ENCODE data around the gene ZNF226. TPM values are rescaled to one million over a fixed set of nuclear protein-coding genes. Genes with fewer than 3 reads are reported as not detected.

The ZNF226 gene
- total and polyA plus RNA-seq, 9 of the 15 experiments (the other 6 are each of a cell fraction or from before 2014, with no cell fraction given): 6.2 to 19.4 (median 9.3) TPM

DNA sequence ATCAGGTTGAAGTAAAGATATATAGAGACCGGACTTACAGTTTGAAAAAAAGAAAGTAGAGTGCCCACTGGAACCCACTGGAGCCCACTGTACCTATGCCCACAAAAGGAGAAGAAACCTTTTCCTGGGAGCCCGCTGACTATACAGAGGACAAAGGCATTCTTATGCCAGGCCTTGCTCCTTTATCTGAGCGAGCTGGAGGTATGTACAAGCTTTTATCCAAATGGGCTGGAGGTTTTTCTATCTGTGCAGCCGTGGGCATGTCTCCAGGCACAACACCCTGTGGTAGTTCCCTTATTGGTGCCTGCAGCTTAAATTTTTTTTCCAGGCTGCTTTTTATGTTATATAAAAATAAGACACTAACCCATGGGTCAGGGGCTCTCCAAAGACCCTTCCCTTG is 15.1 kb upstream of the ZNF226 start:
- no peak overlapping the region for H3K4me3 ChIP-seq
- intact Hi-C loops (cut with micrococcal nuclease): no loop called here
- WGBS (ENCODE audit: insufficient coverage, low coverage, missing lambda C conversion rate): 19% methylated on average over 4 of the region's 4 CpGs
- FAIRE-seq (no peak), ATAC-seq (no peak), DNase-seq (ENCODE audit: extremely low read depth in 1 of 4, low spot score in 3 of 4) (no peak)
- H3K9me1 ChIP-seq (ENCODE audit: control insufficient read depth, insufficient read depth, low read length): no peaks in the 10 kb centered on the region
- H3K27me3 ChIP-seq (ENCODE audit: control insufficient read depth in 2 of 2, insufficient read depth in 2 of 2, low read length in 2 of 2): no peaks in the 10 kb centered on the region
- POLR2A ChIA-PET: interaction anchor here (1.1 kb wide), 1 partner anchor 15 kb away, joined by 3 read pairs; the partner anchor contains the start of gene ZNF226
- no peak overlapping the region for H2AFZ ChIP-seq (ENCODE audit: low read depth, low read length)
- H3K9ac ChIP-seq (ENCODE audit: insufficient read depth in 1 of 2, low read depth in 2 of 2, low read length in 2 of 2): no peak overlapping the region
- CTCF ChIA-PET (ENCODE audit: low intra/inter-chr PET ratio): no interaction called here
- no peak overlapping the region for H3K4me2 ChIP-seq (ENCODE audit: insufficient read depth, low read length)
- no peaks in the 10 kb centered on the region for H3K79me2 ChIP-seq (ENCODE audit: control insufficient read depth, insufficient read depth, low read length)
- in situ Hi-C loops (cut with MboI): no loop called here
- peaks cover 2% of the 10 kb centered on the region; the same call in 1 of the 2 replicates for H3K9me3 ChIP-seq (replicated peaks; ENCODE audit: control insufficient read depth, insufficient read depth, low read depth, low read length)
- no peaks in the 10 kb centered on the region for H4K20me1 ChIP-seq (replicated peaks; ENCODE audit: control insufficient read depth, insufficient read depth, low read length)
- no peaks in the 10 kb centered on the region for H3K4me1 ChIP-seq (replicated peaks in 1 of 2; ENCODE audit: control insufficient read depth in 2 of 2, insufficient read depth in 2 of 2, low read length in 2 of 2)
- BruUV-seq (replicated peaks): no TSS peak
- H3K36me3 ChIP-seq (ENCODE audit: control insufficient read depth, insufficient read depth, low read length): no peaks in the 10 kb centered on the region
- H3K27ac ChIP-seq (ENCODE audit: extremely low read depth, low read depth, low read length): no peak overlapping the region
- no peak for TF ChIP-seq SMAD2 (IDR thresholded peaks at IDR 0.05; ENCODE audit: low read depth, low read length)
- no peak for TF ChIP-seq SMC3 (conservative IDR thresholded peaks at IDR 0.05; ENCODE audit: insufficient read depth, low read depth, low read length)
- TF ChIP-seq, protein P1, sequence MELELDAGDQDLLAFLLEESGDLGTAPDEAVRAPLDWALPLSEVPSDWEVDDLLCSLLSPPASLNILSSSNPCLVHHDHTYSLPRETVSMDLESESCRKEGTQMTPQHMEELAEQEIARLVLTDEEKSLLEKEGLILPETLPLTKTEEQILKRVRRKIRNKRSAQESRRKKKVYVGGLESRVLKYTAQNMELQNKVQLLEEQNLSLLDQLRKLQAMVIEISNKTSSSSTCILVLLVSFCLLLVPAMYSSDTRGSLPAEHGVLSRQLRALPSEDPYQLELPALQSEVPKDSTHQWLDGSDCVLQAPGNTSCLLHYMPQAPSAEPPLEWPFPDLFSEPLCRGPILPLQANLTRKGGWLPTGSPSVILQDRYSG (tag; conservative IDR thresholded peaks at IDR 0.05; ENCODE audit: low read depth): no peak
- no peak for TF ChIP-seq SAFB2 (IDR thresholded peaks at IDR 0.05; ENCODE audit: borderline replicate concordance, low read depth, low read length, severe bottlenecking)
- no peak for TF ChIP-seq MECOM (CRISPR knock-in tag; IDR thresholded peaks at IDR 0.05)
- TF ChIP-seq ZNF121 (CRISPR knock-in tag; conservative IDR thresholded peaks at IDR 0.05): no peak
- TF ChIP-seq HDGF (IDR thresholded peaks at IDR 0.05): no peak
- no peak for TF ChIP-seq PHB (CRISPR knock-in tag; IDR thresholded peaks at IDR 0.05)
- TF ChIP-seq, protein P2, sequence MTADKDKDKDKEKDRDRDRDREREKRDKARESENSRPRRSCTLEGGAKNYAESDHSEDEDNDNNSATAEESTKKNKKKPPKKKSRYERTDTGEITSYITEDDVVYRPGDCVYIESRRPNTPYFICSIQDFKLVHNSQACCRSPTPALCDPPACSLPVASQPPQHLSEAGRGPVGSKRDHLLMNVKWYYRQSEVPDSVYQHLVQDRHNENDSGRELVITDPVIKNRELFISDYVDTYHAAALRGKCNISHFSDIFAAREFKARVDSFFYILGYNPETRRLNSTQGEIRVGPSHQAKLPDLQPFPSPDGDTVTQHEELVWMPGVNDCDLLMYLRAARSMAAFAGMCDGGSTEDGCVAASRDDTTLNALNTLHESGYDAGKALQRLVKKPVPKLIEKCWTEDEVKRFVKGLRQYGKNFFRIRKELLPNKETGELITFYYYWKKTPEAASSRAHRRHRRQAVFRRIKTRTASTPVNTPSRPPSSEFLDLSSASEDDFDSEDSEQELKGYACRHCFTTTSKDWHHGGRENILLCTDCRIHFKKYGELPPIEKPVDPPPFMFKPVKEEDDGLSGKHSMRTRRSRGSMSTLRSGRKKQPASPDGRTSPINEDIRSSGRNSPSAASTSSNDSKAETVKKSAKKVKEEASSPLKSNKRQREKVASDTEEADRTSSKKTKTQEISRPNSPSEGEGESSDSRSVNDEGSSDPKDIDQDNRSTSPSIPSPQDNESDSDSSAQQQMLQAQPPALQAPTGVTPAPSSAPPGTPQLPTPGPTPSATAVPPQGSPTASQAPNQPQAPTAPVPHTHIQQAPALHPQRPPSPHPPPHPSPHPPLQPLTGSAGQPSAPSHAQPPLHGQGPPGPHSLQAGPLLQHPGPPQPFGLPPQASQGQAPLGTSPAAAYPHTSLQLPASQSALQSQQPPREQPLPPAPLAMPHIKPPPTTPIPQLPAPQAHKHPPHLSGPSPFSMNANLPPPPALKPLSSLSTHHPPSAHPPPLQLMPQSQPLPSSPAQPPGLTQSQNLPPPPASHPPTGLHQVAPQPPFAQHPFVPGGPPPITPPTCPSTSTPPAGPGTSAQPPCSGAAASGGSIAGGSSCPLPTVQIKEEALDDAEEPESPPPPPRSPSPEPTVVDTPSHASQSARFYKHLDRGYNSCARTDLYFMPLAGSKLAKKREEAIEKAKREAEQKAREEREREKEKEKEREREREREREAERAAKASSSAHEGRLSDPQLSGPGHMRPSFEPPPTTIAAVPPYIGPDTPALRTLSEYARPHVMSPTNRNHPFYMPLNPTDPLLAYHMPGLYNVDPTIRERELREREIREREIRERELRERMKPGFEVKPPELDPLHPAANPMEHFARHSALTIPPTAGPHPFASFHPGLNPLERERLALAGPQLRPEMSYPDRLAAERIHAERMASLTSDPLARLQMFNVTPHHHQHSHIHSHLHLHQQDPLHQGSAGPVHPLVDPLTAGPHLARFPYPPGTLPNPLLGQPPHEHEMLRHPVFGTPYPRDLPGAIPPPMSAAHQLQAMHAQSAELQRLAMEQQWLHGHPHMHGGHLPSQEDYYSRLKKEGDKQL (CRISPR knock-in tag; IDR thresholded peaks at IDR 0.05; ENCODE audit: borderline replicate concordance): no peak
- no peak for TF ChIP-seq NFE2L1 (tag; IDR thresholded peaks at IDR 0.05; ENCODE audit: borderline replicate concordance, low read depth)
- no peak for TF ChIP-seq MAFG (tag; conservative IDR thresholded peaks at IDR 0.05)
- TF ChIP-seq BCOR (IDR thresholded peaks at IDR 0.05): no peak
- no peak for TF ChIP-seq STAT5B (CRISPR knock-in tag; IDR thresholded peaks at IDR 0.05)
- no peak for TF ChIP-seq ZNF165 (CRISPR knock-in tag; IDR thresholded peaks at IDR 0.05; ENCODE audit: borderline replicate concordance)
- TF ChIP-seq, protein P3, sequence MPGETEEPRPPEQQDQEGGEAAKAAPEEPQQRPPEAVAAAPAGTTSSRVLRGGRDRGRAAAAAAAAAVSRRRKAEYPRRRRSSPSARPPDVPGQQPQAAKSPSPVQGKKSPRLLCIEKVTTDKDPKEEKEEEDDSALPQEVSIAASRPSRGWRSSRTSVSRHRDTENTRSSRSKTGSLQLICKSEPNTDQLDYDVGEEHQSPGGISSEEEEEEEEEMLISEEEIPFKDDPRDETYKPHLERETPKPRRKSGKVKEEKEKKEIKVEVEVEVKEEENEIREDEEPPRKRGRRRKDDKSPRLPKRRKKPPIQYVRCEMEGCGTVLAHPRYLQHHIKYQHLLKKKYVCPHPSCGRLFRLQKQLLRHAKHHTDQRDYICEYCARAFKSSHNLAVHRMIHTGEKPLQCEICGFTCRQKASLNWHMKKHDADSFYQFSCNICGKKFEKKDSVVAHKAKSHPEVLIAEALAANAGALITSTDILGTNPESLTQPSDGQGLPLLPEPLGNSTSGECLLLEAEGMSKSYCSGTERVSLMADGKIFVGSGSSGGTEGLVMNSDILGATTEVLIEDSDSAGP (CRISPR knock-in tag; IDR thresholded peaks at IDR 0.05): no peak
- TF ChIP-seq ZKSCAN1 (IDR thresholded peaks at IDR 0.05; ENCODE audit: low read depth, low read length): no peak
- no peak for TF ChIP-seq KLF13 (tag; IDR thresholded peaks at IDR 0.05; ENCODE audit: borderline replicate concordance, low read depth)
